Lower lobe of right lung (tissue), 2 donors: ENCODE measurements around the gene IZUMO3. TPM values are rescaled to one million over a fixed set of nuclear protein-coding genes. Genes with fewer than 3 reads are reported as not detected.

Experiments
- ATAC-seq, 2 donors: fragments of 200-7000 bp; cut with Tn5 transposase; one replicate each; pipeline ENCODE4 v1.9.1; 2020 to 2022; ENCODE audit warnings: mild to moderate bottlenecking in 2 of 2, moderate library complexity in 2 of 2
- DNase-seq: peaks from one replicate; pipeline ENCODE4 v3.0.0-alpha.2; 2020
- H3K27ac ChIP-seq: fragments of 200-600 bp; one replicate; pipeline ENCODE4 v1.8.0; 2022
- H3K27me3 ChIP-seq: fragments of 200-600 bp; one replicate; pipeline ENCODE4 v1.8.0; 2022; ENCODE audit warnings: low read depth
- H3K36me3 ChIP-seq: fragments of 200-600 bp; one replicate; pipeline ENCODE4 v1.8.0; 2022; ENCODE audit warnings: mild to moderate bottlenecking
- H3K4me1 ChIP-seq: fragments of 200-600 bp; one replicate; pipeline ENCODE4 v1.8.0; 2022
- H3K4me3 ChIP-seq: fragments of 200-600 bp; one replicate; pipeline ENCODE4 v1.8.0; 2022; ENCODE audit warnings: mild to moderate bottlenecking
- H3K9me3 ChIP-seq: fragments of 200-600 bp; one replicate; pipeline ENCODE4 v1.8.0; 2022
- intact Hi-C: fragments of 100-400 bp; cut with DNase I; formaldehyde crosslinking; loops from one replicate; pipeline ENCODE4 v1.11.0; 2022
- total RNA-seq: library from RNA; stranded (reverse); fragmentation: NEBNext Ultra II Directional; extraction: Animal tissue kit (Norgen Biotek cat#: 25700); gene quantifications from one replicate; pipeline ENCODE4 v1.2.1, GENCODE V29; 2021
- TF ChIP-seq, protein P1 (sequence below): fragments of 200-600 bp; IDR thresholded peaks from one replicate; pipeline ENCODE4 v1.8.0; 2022; ENCODE audit warnings: antibody characterized with exemption, mild to moderate bottlenecking
- donor health status: DM: no; HTN: yes; CAD: no; lungs with severe emphysema.

Gene IZUMO3
- total RNA-seq, 1 donor from 2014 or later = not detected

DNA sequence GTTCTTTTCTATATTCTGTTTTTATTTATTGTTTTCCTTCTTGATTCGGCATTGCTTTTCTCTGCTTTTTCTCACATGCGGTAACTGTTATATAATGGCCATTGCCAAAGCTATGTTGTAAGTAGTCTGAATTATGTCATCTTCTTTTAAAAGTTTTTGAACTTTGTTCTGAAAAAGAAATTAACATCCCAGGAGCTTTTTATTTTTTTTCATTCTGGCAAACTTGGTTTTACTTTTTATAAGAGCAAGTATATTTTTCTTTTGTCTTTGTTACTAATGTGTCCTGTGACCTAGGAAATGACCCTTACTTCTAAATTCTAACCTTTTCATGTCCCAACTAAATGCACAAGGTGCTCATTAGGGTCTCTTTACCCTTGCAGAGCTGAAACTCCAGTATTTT, 26.7 kb upstream of the IZUMO3 start:
- Histone ChIP-seq H3K27me3 (no peaks in the 10 kb centered on the region), H3K36me3 (no peaks in the 10 kb centered on the region), H3K4me1 (no peaks in the 10 kb centered on the region), H3K27ac (no peak overlapping the region), H3K4me3 (no peak overlapping the region), H3K9me3 (no peaks in the 10 kb centered on the region)
- intact Hi-C loops = no loop called here
- TF ChIP-seq, protein P1, sequence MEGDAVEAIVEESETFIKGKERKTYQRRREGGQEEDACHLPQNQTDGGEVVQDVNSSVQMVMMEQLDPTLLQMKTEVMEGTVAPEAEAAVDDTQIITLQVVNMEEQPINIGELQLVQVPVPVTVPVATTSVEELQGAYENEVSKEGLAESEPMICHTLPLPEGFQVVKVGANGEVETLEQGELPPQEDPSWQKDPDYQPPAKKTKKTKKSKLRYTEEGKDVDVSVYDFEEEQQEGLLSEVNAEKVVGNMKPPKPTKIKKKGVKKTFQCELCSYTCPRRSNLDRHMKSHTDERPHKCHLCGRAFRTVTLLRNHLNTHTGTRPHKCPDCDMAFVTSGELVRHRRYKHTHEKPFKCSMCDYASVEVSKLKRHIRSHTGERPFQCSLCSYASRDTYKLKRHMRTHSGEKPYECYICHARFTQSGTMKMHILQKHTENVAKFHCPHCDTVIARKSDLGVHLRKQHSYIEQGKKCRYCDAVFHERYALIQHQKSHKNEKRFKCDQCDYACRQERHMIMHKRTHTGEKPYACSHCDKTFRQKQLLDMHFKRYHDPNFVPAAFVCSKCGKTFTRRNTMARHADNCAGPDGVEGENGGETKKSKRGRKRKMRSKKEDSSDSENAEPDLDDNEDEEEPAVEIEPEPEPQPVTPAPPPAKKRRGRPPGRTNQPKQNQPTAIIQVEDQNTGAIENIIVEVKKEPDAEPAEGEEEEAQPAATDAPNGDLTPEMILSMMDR = no peak
- DNase-seq = no peak
- ATAC-seq = no peak

DNA sequence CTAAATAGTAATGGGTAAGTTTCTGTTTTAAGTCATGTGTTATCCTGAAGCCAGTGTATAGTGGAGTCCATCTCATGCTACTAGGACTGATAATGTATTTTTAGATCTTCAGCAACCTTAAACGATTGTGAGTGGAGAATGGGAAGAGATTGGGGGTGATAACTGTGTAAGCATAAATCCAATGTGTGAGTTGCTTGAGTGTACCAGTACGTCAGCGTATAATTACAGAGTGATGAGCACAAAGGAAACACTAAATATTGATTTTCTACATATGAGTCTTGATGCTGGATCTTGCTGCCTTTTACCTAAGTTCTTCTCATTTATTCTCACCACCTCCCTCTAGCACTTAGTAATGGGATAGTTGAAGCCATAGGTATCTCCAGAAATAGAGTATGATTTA, 16.3 kb upstream of the IZUMO3 start:
- no peak overlapping the region for H3K4me3 ChIP-seq

DNA sequence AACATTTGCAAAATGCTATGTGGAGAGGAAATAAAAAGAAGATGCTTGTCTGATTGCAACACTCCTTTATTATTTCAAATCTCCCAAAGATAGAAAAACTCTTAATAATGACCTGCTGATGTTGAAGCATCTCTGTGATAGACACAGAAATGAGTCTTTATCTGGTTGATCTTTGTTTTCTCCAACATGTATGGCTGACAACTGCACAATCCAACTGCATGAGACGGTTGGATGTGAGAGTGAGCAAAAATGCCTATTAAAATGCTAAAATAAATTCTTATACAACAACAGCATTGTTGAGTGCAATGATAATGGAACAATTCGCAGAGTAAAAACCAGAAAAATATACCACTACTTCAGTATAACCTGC, 7.5 kb upstream of the IZUMO3 start:
- H3K27me3 ChIP-seq = no peaks in the 10 kb centered on the region
- H3K27ac ChIP-seq = no peak overlapping the region
- DNase-seq (no peak), ATAC-seq (no peak)
- H3K36me3 ChIP-seq = no peaks in the 10 kb centered on the region
- H3K4me1 ChIP-seq = no peaks in the 10 kb centered on the region
- TF ChIP-seq, protein P1 = no peak
- intact Hi-C loops = no loop called here
- no peak overlapping the region for H3K4me3 ChIP-seq
- H3K9me3 ChIP-seq = no peaks in the 10 kb centered on the region

More for the DNA sequence above, 16.3 kb upstream of the IZUMO3 start:
- intact Hi-C loops = no loop called here
- no peaks in the 10 kb centered on the region for H3K9me3 ChIP-seq
- H3K4me1 ChIP-seq = no peaks in the 10 kb centered on the region
- H3K27me3 ChIP-seq = no peaks in the 10 kb centered on the region
- no peak for ATAC-seq
- no peaks in the 10 kb centered on the region for H3K36me3 ChIP-seq
- DNase-seq = no peak
- no peak overlapping the region for H3K27ac ChIP-seq
- TF ChIP-seq, protein P1 = no peak

DNA sequence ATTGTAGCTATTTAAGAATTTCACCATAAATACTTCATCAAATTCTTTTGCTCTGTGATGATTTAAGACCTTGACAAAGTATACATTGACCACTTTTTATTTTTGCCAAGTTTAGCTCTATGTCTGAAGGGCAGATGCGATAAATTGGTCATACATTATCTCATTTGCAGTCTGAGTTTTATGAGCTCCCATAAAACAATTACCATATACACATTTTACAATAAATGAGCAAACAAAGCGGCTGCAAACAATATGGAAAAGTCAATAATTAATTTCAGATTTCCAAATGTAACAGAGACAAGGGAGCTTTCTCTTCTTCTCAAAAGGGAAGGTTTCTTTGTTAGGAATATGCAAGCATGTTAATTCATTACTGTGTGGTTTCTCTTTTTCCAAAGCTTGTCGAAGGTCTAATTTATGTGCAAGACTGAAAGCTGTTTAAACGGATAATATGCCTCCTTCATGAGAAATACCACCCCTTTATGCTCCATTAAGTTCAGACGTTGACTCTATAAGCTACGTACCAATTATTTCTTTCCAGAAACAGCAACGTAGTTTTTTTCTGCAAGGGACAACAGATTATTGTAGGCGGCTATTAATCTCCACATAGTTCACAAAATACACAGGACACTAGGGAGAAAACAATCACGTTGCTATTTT, 7.0 kb upstream of the IZUMO3 start:
- Histone ChIP-seq H3K4me3 (no peak overlapping the region), H3K36me3 (no peaks in the 10 kb centered on the region), H3K27me3 (no peaks in the 10 kb centered on the region), H3K4me1 (no peaks in the 10 kb centered on the region), H3K9me3 (no peaks in the 10 kb centered on the region), H3K27ac (no peak overlapping the region)
- TF ChIP-seq, protein P1 = no peak
- no peak for DNase-seq
- no peak for ATAC-seq
- intact Hi-C loops = no loop called here

DNA sequence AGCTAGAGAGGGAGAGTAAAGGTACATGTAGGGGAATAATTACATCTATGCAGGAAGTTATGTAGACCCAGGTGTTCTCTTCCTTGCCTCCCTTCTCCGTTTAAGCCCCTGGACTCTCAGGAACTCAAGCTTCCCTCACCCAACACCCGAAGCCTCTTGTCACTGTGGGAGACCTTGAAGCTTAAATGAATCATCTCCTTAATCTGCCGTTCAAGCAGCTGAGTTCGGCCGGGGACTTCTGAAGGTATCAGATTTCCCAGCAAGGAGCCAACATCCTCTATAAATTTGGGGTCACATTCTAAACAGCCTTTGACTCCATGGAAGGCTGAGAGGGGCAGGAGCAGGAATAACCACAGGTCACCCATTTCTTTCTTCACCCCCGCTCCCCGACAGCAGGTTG, 412 bp downstream of the IZUMO3 start:
- intact Hi-C loops = no loop called here
- TF ChIP-seq, protein P1 = no peak
- Histone ChIP-seq H3K4me3 (no peak overlapping the region), H3K36me3 (no peaks in the 10 kb centered on the region), H3K4me1 (no peaks in the 10 kb centered on the region), H3K27me3 (no peaks in the 10 kb centered on the region), H3K9me3 (no peaks in the 10 kb centered on the region), H3K27ac (no peak overlapping the region)
- ATAC-seq (no peak), DNase-seq (no peak)
